Stimulated activated CD8-positive, alpha-beta memory T cell treated with anti-CD3 and anti-CD28 coated beads, Interleukin-2, amount 100 ng/mL, for 48 hours (primary cell): Measurements from ENCODE around the gene MDFI.

Source experiments
- DNase-seq, 2 donors: peaks; one replicate each; pipeline ENCODE4 v3.0.0-alpha.2; 2020; ENCODE audit warnings: low read depth in 2 of 2

The MDFI gene

GRCh38 chr6:41649596-41649995 is 11.3 kb downstream of the MDFI start:
- DNase-seq, result no peak

GRCh38 chr6:41650120-41650519 is 11.9 kb downstream of the MDFI start:
- DNase-seq, result no peak

- no peak for DNase-seq
Observed at GRCh38 chr6:41651246-41651961, 13.1 kb downstream of the MDFI start.

- no peak for DNase-seq
Observed at GRCh38 chr6:41651962-41652657, 13.8 kb downstream of the MDFI start.

GRCh38 chr6:41652866-41653652 is 14.8 kb downstream of the MDFI start:
- DNase-seq, result no peak

- DNase-seq, result no peak
Observed at GRCh38 chr6:41653691-41654090, 15.4 kb downstream of the MDFI start.

GRCh38 chr6:41654151-41654697 is 16.0 kb downstream of the MDFI start:
- DNase-seq, result no peak

- no peak for DNase-seq
Observed at GRCh38 chr6:41654698-41655151, 16.5 kb downstream of the MDFI start.

- no peak for DNase-seq
Observed at GRCh38 chr6:41655176-41655575, 16.9 kb downstream of the MDFI start.

GRCh38 chr6:41655646-41656001 is 17.4 kb downstream of the MDFI start:
- no peak for DNase-seq

- no peak for DNase-seq
Observed at GRCh38 chr6:41656002-41656691, 17.9 kb downstream of the MDFI start.

- DNase-seq, result no peak
Observed at GRCh38 chr6:41657131-41658094, 19.1 kb downstream of the MDFI start.

GRCh38 chr6:41658636-41659035 is 20.4 kb downstream of the MDFI start:
- no peak for DNase-seq

GRCh38 chr6:41659935-41660334 is 21.7 kb downstream of the MDFI start:
- no peak for DNase-seq

- no peak for DNase-seq
Observed at GRCh38 chr6:41663568-41663967, 25.3 kb downstream of the MDFI start.

- no peak for DNase-seq
Observed at GRCh38 chr6:41664271-41664670, 26.0 kb downstream of the MDFI start.

- DNase-seq, result no peak
Observed at GRCh38 chr6:41667195-41667594, 28.9 kb downstream of the MDFI start.

- no peak for DNase-seq
Observed at GRCh38 chr6:41668968-41669367, 30.7 kb downstream of the MDFI start.

GRCh38 chr6:41670703-41671360 is 32.6 kb downstream of the MDFI start:
- DNase-seq, result no peak

GRCh38 chr6:41671376-41671775 is 33.1 kb downstream of the MDFI start:
- no peak for DNase-seq
